Stimulated activated CD4-positive, alpha-beta T cell treated with anti-CD3 and anti-CD28 coated beads, Interleukin-15, amount 100 ng/mL, for 48 hours (primary cell): ENCODE results near the gene TEX13B.

Experiments used
- DNase-seq, 2 donors: peaks; one replicate each; pipeline ENCODE4 v3.0.0-alpha.2; 2020; ENCODE audit warnings: low read depth in 2 of 2

The TEX13B gene

GRCh38 chrX:107936434-107936730, 45.8 kb downstream of the TEX13B start:
- DNase-seq, result no peak

DNA sequence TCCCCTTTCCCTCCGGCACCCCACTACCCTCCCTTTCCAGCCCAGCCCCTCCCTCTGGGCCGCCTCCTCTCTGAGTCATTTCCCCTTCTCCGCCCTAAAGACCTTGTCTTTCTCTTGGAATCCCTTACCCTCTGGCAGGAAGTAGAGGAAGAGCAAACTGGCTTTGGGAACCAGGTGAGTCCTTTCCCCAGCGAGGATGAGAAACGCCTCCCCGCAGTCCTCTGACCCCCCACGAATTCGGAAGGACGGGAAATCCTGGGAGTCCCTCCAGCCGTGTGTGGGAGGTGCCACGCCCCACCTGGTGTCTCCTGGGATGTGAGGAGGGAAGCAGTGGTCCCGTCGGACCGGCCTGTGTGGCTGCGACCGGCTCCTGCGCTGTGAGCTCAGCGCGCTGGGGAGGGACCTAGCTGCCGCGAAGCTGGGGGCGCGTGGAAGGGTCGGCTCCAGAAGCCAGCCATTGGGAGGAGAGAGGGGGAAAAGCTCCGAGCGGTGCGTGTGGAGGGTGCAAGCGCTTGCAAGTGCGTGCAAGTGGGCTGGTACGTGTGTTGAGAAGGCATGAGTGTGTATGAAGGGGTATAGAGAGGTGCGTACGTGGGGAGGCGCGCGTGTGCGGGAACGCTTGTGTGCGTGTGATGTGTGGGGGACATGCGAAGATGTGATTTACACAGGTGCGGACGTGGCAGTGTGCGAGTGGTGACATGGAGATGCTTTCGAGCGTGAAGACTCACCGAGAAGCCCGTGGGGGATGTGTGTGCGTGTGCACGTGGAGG, 46.3 kb downstream of the TEX13B start:
- DNase-seq, result no peak

- DNase-seq, result no peak
Measured at GRCh38 chrX:107935200-107935599, 47.0 kb downstream of the TEX13B start.

DNA sequence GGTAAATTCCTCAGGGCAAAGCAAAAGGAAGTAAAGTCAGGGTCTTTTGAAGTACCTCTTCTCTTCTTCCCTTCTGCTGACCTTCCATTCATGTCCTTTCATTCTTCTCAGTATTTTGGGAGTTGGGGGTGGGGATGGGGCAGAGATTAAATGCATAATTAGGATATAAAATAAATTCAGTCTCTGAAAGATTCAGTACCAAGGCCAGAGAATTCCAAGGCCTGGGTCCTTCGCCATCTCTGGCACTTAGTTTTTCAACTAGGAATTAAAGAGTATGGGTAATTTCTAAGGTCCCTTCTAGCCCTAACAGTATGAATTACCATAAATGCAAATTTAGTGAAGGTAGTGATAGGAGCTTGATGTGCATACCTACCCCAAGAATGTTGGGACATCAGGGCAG, 47.9 kb downstream of the TEX13B start:
- DNase-seq, result no peak
